ENCODE data around the gene ARHGEF35.
"Not testable (repeated sequence)": the region's sequence is repeated elsewhere in the genome, so short reads cannot be mapped to it uniquely, and the experiment has no call there.

Gene ARHGEF35

DNA sequence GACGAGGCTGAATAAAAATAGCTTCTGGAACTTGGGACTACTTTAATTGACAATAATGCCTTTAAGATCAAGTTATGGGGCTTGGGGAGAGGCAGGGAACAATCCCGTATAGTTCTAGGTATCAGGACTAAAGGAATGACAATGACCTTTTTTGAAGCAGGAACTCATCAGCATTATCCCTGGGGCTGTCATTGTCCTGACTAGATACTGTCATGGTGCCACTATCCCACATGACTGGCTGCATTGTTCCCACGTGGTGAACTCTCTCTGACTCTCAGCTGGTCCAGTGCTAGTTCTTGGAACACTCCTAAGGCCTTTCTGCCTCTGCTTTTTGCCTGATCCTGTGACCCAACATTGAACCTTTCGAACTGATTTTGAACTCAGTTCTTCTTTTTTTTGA is 3.3 kb upstream of the ARHGEF35 start:
- H3K4me1 Mint-ChIP-seq; H3K27me3 Mint-ChIP-seq (ENCODE audit: low read depth); H3K36me3 Mint-ChIP-seq (ENCODE audit: low read depth): not testable (repeated sequence)

DNA sequence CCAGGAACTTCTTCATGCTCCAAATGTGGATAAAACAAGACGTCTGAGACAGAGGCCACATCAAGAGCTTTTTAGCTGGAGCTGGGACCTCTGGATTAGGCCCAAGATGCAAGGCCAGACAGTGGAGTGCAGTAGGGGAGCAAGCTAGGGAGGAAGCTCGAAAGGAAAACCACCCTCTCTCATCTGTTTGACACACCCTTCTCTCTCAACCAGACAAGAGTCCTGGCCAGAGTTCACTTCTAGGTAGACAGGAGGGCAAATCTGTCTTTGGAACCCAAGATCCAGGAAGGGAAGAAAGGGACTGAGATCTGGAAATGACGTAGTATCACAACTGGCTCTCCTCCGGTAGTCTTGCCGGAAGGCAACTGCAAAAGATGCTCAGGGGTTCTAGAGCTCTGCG is 1.2 kb downstream of the ARHGEF35 start:
- not testable (repeated sequence) for H3K27ac Mint-ChIP-seq; H3K27me3 Mint-ChIP-seq (ENCODE audit: low read depth); H3K4me1 Mint-ChIP-seq; H3K36me3 Mint-ChIP-seq (ENCODE audit: low read depth); H3K9me3 Mint-ChIP-seq; H3K4me3 Mint-ChIP-seq

More for the DNA sequence above, 3.3 kb upstream of the ARHGEF35 start:
- not testable (repeated sequence) for H3K27ac Mint-ChIP-seq, H3K9me3 Mint-ChIP-seq, H3K4me3 Mint-ChIP-seq

DNA sequence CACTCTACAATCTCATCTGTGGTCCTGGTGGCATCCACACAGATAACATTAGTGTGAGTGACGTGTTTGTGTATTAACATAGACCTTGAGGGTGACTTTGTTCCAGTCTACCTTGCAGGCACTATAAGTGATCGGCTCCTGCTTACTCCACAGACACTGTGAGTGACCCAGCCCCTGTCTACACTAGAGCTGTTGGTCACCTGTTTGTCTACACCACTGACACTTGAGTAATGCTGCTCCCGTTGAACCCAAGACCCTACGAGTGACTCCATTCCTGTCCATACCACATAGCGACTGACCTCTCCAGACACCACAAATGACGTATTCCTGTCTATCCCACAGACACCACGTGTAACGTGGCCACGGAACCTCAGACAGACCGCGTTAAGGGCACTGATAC is 1.9 kb downstream of the ARHGEF35 start:
- not testable (repeated sequence) for H3K27ac Mint-ChIP-seq; H3K36me3 Mint-ChIP-seq (ENCODE audit: low read depth); H3K4me1 Mint-ChIP-seq; H3K27me3 Mint-ChIP-seq (ENCODE audit: low read depth); H3K9me3 Mint-ChIP-seq; H3K4me3 Mint-ChIP-seq

DNA sequence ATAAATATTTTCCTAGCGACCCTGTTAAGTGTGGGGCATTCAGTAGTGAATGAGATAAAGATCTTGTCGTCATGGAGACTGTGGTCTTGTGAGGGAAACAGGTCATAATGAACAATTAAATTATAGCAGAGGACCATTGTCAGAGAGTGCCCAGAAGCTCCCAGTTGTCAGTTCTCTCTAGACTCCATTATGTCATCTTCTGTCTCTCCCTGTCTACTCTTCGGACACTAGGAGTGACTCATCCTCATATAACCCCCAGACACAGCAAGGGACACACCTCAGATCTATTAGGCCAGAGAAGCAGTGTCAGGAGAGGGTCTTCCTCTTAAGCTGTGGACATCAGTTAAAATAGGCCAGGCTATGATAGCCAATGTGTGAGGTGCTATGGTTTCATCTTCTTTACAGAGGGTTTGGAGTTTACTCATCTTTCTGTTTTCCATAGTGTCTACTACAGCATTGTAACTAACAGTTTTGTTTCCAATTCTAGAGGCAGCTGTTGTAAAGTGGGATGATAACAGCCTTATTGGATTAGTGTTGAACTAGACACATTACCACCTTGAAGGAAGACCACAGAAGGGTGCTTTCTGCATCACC is 7.0 kb downstream of the ARHGEF35 start:
- H3K27ac Mint-ChIP-seq; H3K4me3 Mint-ChIP-seq; H3K4me1 Mint-ChIP-seq; H3K27me3 Mint-ChIP-seq (ENCODE audit: low read depth); H3K36me3 Mint-ChIP-seq (ENCODE audit: low read depth); H3K9me3 Mint-ChIP-seq: not testable (repeated sequence)

DNA sequence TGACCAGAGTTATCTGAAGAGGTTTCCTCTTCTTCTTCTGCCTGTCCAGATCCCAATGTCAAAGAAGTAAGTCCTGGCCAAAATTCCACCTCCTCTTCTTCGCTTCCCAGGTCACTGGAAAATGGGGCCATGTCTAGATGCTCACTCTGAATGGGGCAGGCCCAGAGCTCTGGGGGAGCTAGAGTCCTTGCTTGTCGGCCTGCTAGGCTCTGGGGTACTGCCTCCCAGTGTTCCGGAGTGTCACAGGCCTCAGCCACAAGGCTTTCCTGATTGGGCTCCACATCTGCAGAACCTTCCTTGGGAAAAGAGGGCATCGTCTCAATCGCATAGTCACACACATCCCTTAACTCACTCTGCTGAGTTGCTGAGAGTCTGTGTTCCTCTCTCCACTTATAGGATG is 7.8 kb downstream of the ARHGEF35 start:
- not testable (repeated sequence) for H3K4me3 Mint-ChIP-seq; H3K27ac Mint-ChIP-seq; H3K36me3 Mint-ChIP-seq (ENCODE audit: low read depth); H3K9me3 Mint-ChIP-seq; H3K27me3 Mint-ChIP-seq (ENCODE audit: low read depth); H3K4me1 Mint-ChIP-seq

DNA sequence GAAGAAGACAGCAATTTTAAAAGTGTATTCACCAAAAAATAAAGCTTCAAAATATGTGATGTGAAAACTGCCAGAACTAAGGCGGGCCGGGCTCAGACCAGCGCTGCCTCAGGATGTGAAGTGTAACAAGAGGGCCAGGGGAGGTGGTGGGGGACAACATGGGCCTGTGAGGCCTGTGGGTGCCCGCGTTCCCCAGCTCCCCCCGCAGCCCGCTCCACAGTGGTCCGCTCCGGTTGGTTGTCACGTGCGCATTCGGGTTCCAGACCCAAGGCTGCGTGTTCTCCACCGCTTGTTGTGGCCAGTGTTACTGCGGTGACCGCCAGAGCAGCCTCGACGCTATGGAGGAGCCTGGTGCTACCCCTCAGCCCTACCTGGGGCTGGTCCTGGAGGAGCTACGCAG is 12.5 kb downstream of the ARHGEF35 start, which contains the start of gene CTAGE4:
Gene CTAGE4 (plus strand): TSS at position 301 of the 400 bp plus-strand sequence. CDS start 38 bp downstream, at position 339.
- not testable (repeated sequence) for H3K4me3 Mint-ChIP-seq; H3K4me1 Mint-ChIP-seq; H3K27ac Mint-ChIP-seq; H3K9me3 Mint-ChIP-seq; H3K36me3 Mint-ChIP-seq (ENCODE audit: low read depth); H3K27me3 Mint-ChIP-seq (ENCODE audit: low read depth)

DNA sequence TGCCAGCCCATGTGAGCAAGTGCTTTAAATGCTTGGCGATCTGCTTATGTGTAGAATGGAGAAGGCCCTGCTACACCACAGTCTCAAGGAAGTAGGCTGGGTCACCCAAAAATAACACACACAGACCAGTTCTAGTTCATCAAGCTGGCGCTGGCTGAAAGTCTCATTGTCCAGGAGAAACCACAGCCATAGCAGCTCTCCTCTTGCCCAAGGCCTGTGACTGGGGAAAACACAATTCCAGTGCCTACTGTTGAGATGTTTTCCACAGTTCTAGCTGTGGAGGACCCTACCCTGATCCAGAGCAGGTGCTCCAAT is 16.5 kb downstream of the ARHGEF35 start:
- H3K36me3 Mint-ChIP-seq (ENCODE audit: low read depth); H3K27me3 Mint-ChIP-seq (ENCODE audit: low read depth); H3K4me3 Mint-ChIP-seq; H3K9me3 Mint-ChIP-seq; H3K27ac Mint-ChIP-seq; H3K4me1 Mint-ChIP-seq: not testable (repeated sequence)

DNA sequence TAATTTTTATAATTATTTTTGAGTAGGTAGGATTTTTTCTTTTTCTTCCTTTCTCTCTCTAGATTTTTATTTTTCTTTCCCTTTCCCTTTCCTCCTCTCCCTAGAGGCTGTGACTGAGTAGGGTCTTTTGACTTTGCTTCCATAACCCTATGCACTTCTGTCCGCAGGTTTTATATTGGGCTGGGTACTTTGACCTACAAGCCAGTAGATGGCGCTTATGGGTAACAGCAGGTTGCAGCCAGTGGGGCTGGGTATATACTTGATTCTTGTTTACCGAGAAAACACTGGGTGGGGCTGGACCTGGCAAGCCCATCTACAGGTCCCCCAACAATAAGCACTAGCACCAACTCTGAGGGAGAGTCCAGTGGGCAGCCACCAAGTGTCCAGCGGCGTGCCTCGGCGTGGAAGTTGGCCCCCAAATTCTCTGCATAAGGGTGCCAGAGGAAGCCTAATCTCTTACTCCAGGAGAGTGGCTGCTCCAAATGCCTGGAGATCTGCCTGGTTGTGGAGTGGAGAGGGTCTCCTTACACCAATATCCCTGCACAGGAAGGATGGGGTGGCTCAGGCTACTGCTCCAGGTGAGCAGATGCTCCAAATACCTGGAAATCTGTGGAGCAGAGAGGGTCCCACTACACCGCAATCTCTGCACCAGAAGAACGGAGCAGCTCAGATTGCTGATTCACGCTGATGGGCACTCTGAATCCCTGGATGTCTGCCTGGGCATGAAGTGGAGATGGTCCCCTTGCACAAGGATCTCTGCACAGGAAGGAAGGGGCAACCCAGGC is 17.1 kb downstream of the ARHGEF35 start:
- H3K9me3 Mint-ChIP-seq; H3K27me3 Mint-ChIP-seq (ENCODE audit: low read depth); H3K4me1 Mint-ChIP-seq; H3K4me3 Mint-ChIP-seq; H3K36me3 Mint-ChIP-seq (ENCODE audit: low read depth); H3K27ac Mint-ChIP-seq: not testable (repeated sequence)
- TF ChIP-seq, protein P1, sequence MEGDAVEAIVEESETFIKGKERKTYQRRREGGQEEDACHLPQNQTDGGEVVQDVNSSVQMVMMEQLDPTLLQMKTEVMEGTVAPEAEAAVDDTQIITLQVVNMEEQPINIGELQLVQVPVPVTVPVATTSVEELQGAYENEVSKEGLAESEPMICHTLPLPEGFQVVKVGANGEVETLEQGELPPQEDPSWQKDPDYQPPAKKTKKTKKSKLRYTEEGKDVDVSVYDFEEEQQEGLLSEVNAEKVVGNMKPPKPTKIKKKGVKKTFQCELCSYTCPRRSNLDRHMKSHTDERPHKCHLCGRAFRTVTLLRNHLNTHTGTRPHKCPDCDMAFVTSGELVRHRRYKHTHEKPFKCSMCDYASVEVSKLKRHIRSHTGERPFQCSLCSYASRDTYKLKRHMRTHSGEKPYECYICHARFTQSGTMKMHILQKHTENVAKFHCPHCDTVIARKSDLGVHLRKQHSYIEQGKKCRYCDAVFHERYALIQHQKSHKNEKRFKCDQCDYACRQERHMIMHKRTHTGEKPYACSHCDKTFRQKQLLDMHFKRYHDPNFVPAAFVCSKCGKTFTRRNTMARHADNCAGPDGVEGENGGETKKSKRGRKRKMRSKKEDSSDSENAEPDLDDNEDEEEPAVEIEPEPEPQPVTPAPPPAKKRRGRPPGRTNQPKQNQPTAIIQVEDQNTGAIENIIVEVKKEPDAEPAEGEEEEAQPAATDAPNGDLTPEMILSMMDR (IDR thresholded peaks at IDR 0.05; ENCODE audit: unreplicated experiment in 3 of 3): peak; percentile 38 to 54 (median 44)

DNA sequence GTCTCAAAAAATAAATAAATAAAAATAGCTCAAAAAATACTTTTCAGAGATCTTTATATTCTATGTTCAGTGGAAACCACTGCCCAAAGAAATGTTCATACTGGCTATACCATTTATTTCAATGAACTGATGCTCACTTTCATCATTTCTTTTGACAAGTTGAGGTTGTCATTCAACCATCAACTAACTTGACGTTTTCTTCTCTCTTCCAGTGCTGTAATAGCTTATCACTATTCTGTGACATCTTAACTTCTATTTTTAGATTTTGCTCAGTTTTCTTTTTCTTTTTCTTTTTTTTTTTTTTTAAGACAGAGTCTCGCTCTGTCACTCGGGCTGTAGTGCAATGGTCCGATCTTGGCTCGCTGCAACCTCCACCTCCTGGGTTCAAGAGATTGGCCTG is 21.0 kb downstream of the ARHGEF35 start:
- Mint-ChIP-seq H3K9me3 (peaks cover 2% of the 10 kb centered on the region), H3K27me3 (ENCODE audit: low read depth) (peaks cover 6% of the 10 kb centered on the region), H3K27ac (no peak overlapping the region), H3K36me3 (ENCODE audit: low read depth) (no peaks in the 10 kb centered on the region), H3K4me3 (no peak overlapping the region), H3K4me1 (no peaks in the 10 kb centered on the region)
- TF ChIP-seq, protein P1 (IDR thresholded peaks at IDR 0.05; ENCODE audit: unreplicated experiment in 3 of 3): no peak

DNA sequence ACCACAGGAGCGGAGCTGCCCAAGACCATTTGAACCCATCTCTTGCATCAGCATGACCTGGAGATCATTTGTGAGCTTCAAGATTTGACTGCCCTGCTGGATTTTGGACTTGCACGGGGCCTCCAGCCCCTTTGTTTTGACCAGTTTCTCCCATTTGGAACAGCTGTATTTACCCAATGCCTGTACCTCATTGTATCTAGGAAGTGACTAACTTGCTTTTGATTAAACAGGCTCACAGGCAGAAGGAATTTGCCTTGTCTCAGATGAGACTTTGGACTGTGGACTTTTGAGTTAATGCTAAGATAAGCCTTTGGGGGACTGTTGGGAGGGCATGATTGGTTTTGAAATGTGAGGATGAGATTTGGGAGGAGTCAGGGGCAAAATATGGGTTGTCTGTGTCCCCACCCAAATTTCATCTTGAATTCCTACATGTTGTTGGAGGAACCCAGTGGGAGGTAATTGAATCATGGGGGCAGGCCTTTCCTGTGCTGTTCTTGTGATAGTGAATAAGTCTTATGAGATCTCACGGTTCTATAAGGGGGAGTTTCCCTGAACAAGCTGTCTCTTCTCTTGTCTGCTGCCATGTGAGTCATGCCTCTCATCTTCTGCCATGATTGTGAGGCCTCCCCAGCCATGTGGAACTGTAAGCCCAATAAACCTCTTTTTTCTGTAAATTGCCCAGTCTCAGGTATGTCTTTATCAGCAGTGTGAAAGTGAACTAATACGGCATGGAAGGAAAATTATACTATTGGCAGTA is 23.9 kb downstream of the ARHGEF35 start:
- H3K27ac Mint-ChIP-seq; H3K36me3 Mint-ChIP-seq (ENCODE audit: low read depth); H3K4me1 Mint-ChIP-seq; H3K9me3 Mint-ChIP-seq; H3K4me3 Mint-ChIP-seq; H3K27me3 Mint-ChIP-seq (ENCODE audit: low read depth): not testable (repeated sequence)
